Measurements from ENCODE around the gene METTL16.

METTL16 gene

GRCh38 chr17:2397247-2398171 is 114.2 kb downstream of the METTL16 start:
- H3K79me2 ChIP-seq (ENCODE audit: insufficient read depth, low read depth) = no peaks in the 10 kb centered on the region
- no peak overlapping the region for H2AFZ ChIP-seq (ENCODE audit: low read depth)
- no peaks in the 10 kb centered on the region for H3K27me3 ChIP-seq (ENCODE audit: insufficient read depth, low read depth)
- no peak overlapping the region for H3K9ac ChIP-seq
- no peak overlapping the region for H3K4me2 ChIP-seq
- no peaks in the 10 kb centered on the region for H3K4me1 ChIP-seq (ENCODE audit: low read depth, poor library complexity, severe bottlenecking)
- H4K20me1 ChIP-seq (ENCODE audit: insufficient read depth) = no peaks in the 10 kb centered on the region
- no peak overlapping the region for H3K27ac ChIP-seq
- H3K4me3 ChIP-seq (IDR thresholded peaks at IDR 0.05; ENCODE audit: insufficient read depth, low read depth, low read length) = no peak overlapping the region
- TF ChIP-seq, protein P1, sequence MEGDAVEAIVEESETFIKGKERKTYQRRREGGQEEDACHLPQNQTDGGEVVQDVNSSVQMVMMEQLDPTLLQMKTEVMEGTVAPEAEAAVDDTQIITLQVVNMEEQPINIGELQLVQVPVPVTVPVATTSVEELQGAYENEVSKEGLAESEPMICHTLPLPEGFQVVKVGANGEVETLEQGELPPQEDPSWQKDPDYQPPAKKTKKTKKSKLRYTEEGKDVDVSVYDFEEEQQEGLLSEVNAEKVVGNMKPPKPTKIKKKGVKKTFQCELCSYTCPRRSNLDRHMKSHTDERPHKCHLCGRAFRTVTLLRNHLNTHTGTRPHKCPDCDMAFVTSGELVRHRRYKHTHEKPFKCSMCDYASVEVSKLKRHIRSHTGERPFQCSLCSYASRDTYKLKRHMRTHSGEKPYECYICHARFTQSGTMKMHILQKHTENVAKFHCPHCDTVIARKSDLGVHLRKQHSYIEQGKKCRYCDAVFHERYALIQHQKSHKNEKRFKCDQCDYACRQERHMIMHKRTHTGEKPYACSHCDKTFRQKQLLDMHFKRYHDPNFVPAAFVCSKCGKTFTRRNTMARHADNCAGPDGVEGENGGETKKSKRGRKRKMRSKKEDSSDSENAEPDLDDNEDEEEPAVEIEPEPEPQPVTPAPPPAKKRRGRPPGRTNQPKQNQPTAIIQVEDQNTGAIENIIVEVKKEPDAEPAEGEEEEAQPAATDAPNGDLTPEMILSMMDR (conservative IDR thresholded peaks at IDR 0.05; ENCODE audit: low read depth, low read length) = no peak
- H3K36me3 ChIP-seq (ENCODE audit: insufficient read depth) = no peaks in the 10 kb centered on the region

DNA sequence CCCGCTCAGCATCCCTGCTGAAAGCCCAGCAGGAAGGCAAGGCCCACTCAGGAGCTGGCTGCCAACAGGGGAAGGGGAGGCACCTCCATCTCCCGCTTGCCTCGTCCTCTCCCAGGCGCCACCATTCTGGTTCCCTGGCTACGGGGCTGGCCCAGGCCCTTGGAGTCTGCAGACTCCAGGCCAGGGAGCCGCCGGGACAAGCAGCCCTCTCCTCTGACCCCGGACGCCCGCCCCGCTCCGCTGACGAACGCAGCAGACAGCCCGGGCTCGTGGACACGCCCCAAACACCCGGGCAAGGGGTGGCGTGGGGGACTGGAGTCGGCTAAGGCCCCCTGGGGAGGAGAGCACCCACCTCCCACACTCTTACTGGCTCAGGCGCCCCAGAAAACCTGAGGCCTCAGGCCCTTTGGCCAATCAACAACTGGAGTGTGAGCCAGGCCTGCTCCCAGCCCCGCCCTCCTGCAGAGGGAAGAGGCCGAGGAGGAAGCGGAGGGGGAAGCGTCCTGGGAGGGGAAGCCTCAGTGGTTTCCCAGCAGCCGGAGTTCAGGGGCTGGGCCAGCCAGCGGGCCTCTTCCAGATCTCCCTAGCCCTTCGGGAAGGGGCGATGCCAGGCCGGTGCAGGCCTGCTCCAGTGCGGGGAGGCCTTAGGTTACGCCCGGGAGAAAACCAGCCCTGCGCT is 115.0 kb downstream of the METTL16 start:
- no peak overlapping the region for H3K27ac ChIP-seq
- no peak overlapping the region for H3K4me2 ChIP-seq
- H3K4me1 ChIP-seq (ENCODE audit: low read depth, poor library complexity, severe bottlenecking) = peaks cover 5% of the 10 kb centered on the region
- no peaks in the 10 kb centered on the region for H3K27me3 ChIP-seq (ENCODE audit: insufficient read depth, low read depth)
- no peaks in the 10 kb centered on the region for H4K20me1 ChIP-seq (ENCODE audit: insufficient read depth)
- TF ChIP-seq, protein P1 (conservative IDR thresholded peaks at IDR 0.05; ENCODE audit: low read depth, low read length) = no peak
- no peak overlapping the region for H3K9ac ChIP-seq
- H3K36me3 ChIP-seq (ENCODE audit: insufficient read depth) = no peaks in the 10 kb centered on the region
- no peaks in the 10 kb centered on the region for H3K79me2 ChIP-seq (ENCODE audit: insufficient read depth, low read depth)
- H2AFZ ChIP-seq (ENCODE audit: low read depth) = no peak overlapping the region
- H3K4me3 ChIP-seq (IDR thresholded peaks at IDR 0.05; ENCODE audit: insufficient read depth, low read depth, low read length) = no peak overlapping the region

DNA sequence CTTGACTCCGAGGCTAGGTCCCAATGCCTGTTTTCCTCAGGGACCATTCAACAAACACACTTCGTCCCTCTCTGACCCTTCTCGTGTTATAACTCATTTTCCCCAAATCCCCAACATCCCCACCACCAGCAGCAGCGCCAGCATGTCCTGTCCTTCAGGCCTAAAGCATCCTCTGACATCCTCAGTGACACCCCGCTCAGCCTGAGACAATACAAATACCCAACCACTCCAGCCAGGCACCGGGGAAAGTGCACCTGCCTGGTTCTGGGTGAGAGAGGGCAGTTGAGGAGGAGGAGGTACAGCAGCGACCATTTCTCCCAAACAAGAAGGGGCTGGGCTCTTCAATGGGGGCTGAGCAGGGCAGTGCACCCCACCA is 115.5 kb downstream of the METTL16 start:
- H3K27ac ChIP-seq = no peak overlapping the region
- H3K4me1 ChIP-seq (ENCODE audit: low read depth, poor library complexity, severe bottlenecking) = peaks cover 8% of the 10 kb centered on the region
- H3K9ac ChIP-seq = no peak overlapping the region

DNA sequence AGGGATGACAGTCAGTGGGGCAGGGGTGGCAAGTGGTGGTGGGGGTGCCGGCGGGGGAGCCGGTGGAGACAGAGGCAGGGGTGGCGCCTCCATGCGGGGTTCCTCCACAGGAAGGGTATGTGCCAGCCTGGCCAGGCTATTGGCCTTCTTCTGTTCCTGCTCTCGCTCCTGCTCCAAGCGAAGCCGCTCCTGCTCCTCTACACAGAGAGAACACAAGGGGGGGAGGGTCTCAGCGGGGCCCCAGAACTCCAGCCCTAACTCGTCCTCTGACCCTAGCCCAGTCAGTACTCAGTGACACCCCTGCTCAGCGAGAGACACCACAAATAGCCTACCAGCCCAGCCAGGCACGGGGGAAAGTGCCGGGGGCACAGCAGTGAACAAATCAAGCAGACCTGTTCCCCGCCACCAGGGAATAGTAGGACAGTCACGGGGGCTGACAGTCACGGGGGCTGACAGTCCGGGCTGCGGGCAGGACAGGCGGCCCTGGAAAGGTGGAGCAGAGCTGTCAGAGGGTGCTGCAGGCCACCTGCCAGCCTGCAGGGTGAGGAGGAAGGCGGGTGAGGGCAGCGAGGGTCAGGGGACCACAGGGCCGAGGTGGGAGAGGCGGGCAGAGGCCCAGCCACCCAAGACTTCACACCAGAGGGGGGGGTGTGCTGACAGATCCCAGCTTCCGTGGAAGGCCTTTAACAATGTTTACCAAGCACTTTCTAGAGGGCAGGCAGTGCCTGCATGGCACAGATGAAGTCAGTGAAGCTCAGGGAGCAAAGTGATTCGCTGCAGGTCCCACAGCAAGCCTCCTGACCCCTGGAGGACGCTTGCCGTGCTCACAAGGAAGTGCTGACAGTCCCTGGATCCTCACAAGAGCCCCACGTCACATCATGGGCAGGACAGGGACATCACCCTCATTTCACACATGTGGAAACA is 116.2 kb downstream of the METTL16 start:
- Histone ChIP-seq H3K27me3 (ENCODE audit: insufficient read depth, low read depth) (no peaks in the 10 kb centered on the region), H3K4me3 (IDR thresholded peaks at IDR 0.05; ENCODE audit: insufficient read depth, low read depth, low read length) (no peak overlapping the region), H2AFZ (ENCODE audit: low read depth) (no peak overlapping the region), H3K4me1 (ENCODE audit: low read depth, poor library complexity, severe bottlenecking) (peaks cover 8% of the 10 kb centered on the region), H3K36me3 (ENCODE audit: insufficient read depth) (no peaks in the 10 kb centered on the region), H3K4me2 (no peak overlapping the region), H3K9ac (no peak overlapping the region), H3K79me2 (ENCODE audit: insufficient read depth, low read depth) (no peaks in the 10 kb centered on the region), H3K27ac (no peak overlapping the region), H4K20me1 (ENCODE audit: insufficient read depth) (no peaks in the 10 kb centered on the region)
- TF ChIP-seq, protein P1 (conservative IDR thresholded peaks at IDR 0.05; ENCODE audit: low read depth, low read length) = no peak

More for the DNA sequence above, 115.5 kb downstream of the METTL16 start:
- Histone ChIP-seq H3K36me3 (ENCODE audit: insufficient read depth) (no peaks in the 10 kb centered on the region), H3K4me2 (no peak overlapping the region), H2AFZ (ENCODE audit: low read depth) (no peak overlapping the region), H3K4me3 (IDR thresholded peaks at IDR 0.05; ENCODE audit: insufficient read depth, low read depth, low read length) (no peak overlapping the region), H4K20me1 (ENCODE audit: insufficient read depth) (no peaks in the 10 kb centered on the region), H3K27me3 (ENCODE audit: insufficient read depth, low read depth) (no peaks in the 10 kb centered on the region), H3K79me2 (ENCODE audit: insufficient read depth, low read depth) (no peaks in the 10 kb centered on the region)
- TF ChIP-seq, protein P1 (conservative IDR thresholded peaks at IDR 0.05; ENCODE audit: low read depth, low read length) = no peak

Measured in KMS-11 (cell line).